OCI-LY3 (cell line): ENCODE measurements around the gene IFNL4.

Experiments
- EZH2phosphoT487 ChIP-seq: fragments of 200-600 bp; shearing (Covaris generic); IDR thresholded peaks from 2 replicates; pipeline ENCODE4 v1.6.1; 2018; ENCODE audit warnings: antibody characterized with exemption, mixed run types, low read depth
- TF ChIP-seq, protein P1 (sequence below): fragments of 200-600, 300-600 bp; sonication (generic); IDR thresholded peaks from 2 replicates; pipeline ENCODE4 v1.5.1; 2014; ENCODE audit warnings: antibody characterized with exemption, low read length, low read depth

DNA sequence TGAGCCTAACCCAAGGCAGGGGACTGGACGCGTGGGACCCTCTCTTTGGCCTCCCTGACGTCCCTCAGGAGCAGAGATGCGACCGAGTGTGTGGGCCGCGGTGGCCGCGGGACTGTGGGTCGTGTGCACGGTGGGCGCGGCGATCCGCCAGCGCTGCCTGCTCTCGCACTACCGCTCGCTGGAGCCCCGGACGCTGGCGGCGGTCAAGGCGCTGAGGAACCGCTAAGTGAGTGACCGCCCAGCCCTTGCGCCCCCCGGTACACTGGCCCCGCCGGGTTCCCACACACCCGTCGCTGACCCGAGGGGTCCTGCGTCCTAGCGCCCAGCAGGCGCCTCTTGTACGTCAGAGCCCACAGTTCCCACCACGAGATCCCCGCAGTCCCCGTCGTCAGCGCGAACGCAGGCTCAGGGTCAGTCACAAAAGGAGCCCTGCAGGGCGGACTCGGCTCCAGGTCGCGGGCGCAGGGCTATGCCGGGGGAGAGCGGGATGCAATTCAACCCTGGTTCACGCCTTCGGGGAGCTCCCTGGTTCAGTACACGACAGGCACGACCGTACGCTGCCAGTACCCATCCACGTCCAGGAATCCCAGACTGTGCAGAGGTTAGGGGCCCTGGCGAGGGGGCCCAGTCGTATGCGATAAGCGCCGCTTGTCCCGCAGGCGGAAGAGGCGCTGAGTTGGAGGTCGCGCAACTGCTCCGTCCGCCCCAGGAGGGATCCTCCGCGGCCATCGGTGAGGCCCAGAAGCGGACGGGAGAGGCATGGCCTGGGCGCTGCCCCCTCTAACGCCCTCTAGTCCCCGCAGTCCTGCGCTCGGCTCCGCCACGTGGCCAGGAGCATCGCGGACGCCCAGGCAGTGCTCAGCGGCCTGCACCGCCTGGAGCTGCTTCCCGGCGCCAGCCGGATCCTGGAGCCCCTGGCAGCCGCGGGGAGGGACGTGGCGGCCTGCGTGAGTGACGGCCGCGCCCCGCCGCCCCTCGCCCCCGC lies 15.9 kb upstream of the IFNL4 start:
- TF ChIP-seq, protein P1, sequence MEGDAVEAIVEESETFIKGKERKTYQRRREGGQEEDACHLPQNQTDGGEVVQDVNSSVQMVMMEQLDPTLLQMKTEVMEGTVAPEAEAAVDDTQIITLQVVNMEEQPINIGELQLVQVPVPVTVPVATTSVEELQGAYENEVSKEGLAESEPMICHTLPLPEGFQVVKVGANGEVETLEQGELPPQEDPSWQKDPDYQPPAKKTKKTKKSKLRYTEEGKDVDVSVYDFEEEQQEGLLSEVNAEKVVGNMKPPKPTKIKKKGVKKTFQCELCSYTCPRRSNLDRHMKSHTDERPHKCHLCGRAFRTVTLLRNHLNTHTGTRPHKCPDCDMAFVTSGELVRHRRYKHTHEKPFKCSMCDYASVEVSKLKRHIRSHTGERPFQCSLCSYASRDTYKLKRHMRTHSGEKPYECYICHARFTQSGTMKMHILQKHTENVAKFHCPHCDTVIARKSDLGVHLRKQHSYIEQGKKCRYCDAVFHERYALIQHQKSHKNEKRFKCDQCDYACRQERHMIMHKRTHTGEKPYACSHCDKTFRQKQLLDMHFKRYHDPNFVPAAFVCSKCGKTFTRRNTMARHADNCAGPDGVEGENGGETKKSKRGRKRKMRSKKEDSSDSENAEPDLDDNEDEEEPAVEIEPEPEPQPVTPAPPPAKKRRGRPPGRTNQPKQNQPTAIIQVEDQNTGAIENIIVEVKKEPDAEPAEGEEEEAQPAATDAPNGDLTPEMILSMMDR: no peak
- no peak for TF ChIP-seq EZH2phosphoT487
